Retinal pigment epithelial cell (primary cell): ENCODE results near the gene TPST2.
"Not testable (repeated sequence)": the region's sequence is repeated elsewhere in the genome, so short reads cannot be mapped to it uniquely, and the experiment has no call there.

Experiments used
- DNase-seq: peaks from one replicate; pipeline ENCODE4 v3.0.0-alpha.2; 2010; ENCODE audit warnings: low read depth
- H3K4me3 ChIP-seq: 2 replicates; pipeline ENCODE4 v1.5.1; 2011; ENCODE audit warnings: mild to moderate bottlenecking, low read length, control low read depth, moderate library complexity
- CTCF ChIP-seq: conservative IDR thresholded peaks from 2 replicates; pipeline ENCODE4 v1.5.1; 2011; ENCODE audit warnings: low read depth, low read length, control low read depth, inconsistent platforms

TPST2 gene

GRCh38 chr22:26617271-26618199 is 27.6 kb upstream of the TPST2 start, which contains the start of gene CRYBB1:
CRYBB1 (minus strand) TSS chr22:26618027; CDS start chr22:26616319, 1,708 bp downstream.
- TF ChIP-seq CTCF = no peak
- H3K4me3 ChIP-seq = no peak within 1 kb of the TSS
- DNase-seq = no peak

- no peak for TF ChIP-seq CTCF
- no peak for DNase-seq
- no peak overlapping the region for H3K4me3 ChIP-seq
Observed at GRCh38 chr22:26616650-26617049, 26.7 kb upstream of the TPST2 start.

- no peak for TF ChIP-seq CTCF
- DNase-seq = no peak
- no peak overlapping the region for H3K4me3 ChIP-seq
Observed at GRCh38 chr22:26615830-26616435, 26.0 kb upstream of the TPST2 start.

GRCh38 chr22:26615149-26615548 is 25.2 kb upstream of the TPST2 start:
- no peak for TF ChIP-seq CTCF
- DNase-seq = no peak
- H3K4me3 ChIP-seq = no peak overlapping the region

GRCh38 chr22:26614322-26614721 is 24.4 kb upstream of the TPST2 start:
- DNase-seq = no peak
- TF ChIP-seq CTCF = no peak
- H3K4me3 ChIP-seq = no peak overlapping the region

GRCh38 chr22:26613753-26614152 is 23.8 kb upstream of the TPST2 start:
- DNase-seq = not testable (repeated sequence)

GRCh38 chr22:26612652-26613051 is 22.7 kb upstream of the TPST2 start:
- DNase-seq = no peak
- TF ChIP-seq CTCF = no peak

More at GRCh38 chr22:26613753-26614152, 23.8 kb upstream of the TPST2 start:
- not testable (repeated sequence) for H3K4me3 ChIP-seq

More at GRCh38 chr22:26612652-26613051, 22.7 kb upstream of the TPST2 start:
- H3K4me3 ChIP-seq = no peak overlapping the region
